ENCODE data around the gene TRIM67.

- TF ChIP-seq EZH2 (IDR thresholded peaks at IDR 0.05; ENCODE audit: insufficient read depth, poor library complexity, severe bottlenecking) (no peak), EZH2phosphoT487 (IDR thresholded peaks at IDR 0.05; ENCODE audit: insufficient read depth, low read depth) (no peak)
Observed at GRCh38 chr1:231233735-231234417, 72.0 kb downstream of the TRIM67 start.
